ENCODE results near the gene ATXN7L1.

DNA sequence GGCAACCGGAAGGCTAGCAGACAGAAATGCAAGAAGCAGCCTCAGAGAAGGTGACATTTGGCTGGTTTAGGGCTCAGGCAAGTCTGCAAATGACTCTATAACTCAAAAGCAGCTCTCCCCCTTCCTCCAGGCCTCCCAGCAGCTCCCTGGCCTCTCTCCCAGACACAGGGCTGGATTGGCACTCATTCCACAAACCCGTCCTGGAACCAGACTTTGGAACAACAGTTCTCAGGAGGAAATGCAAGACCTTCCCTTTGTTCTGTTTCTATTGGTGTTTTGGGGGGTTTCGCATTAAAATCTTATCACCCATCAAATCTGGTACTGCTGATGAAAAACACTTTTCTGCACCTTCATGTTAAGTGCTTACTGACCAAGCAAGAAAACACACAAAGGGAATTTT lies 254.8 kb downstream of the ATXN7L1 start:
- TF ChIP-seq GATA2 (IDR thresholded peaks at IDR 0.05; ENCODE audit: low read depth, low read length) (no peak), GATA3 (IDR thresholded peaks at IDR 0.05; ENCODE audit: low read depth, low read length) (no peak)

Measured in SH-SY5Y (cell line).